ENCODE measurements around the gene UNC5CL.

The UNC5CL gene

GRCh38 chr6:41061196-41061726 is 22.2 kb upstream of the UNC5CL start:
- FAIRE-seq (no peak), DNase-seq (ENCODE audit: insufficient read length) (no peak)
- TF ChIP-seq TAF1 (IDR thresholded peaks at IDR 0.05; ENCODE audit: borderline replicate concordance, low read depth, low read length) = no peak

- DNase-seq (ENCODE audit: insufficient read length) (no peak), FAIRE-seq (no peak)
- no peak for TF ChIP-seq TAF1 (IDR thresholded peaks at IDR 0.05; ENCODE audit: borderline replicate concordance, low read depth, low read length)
- TF ChIP-seq POLR2A (IDR thresholded peaks at IDR 0.05; ENCODE audit: low read depth, low read length) = no peak
- TF ChIP-seq POLR2AphosphoS5 (IDR thresholded peaks at IDR 0.05; ENCODE audit: low read depth, low read length) = no peak
Observed at GRCh38 chr6:41059556-41059955, 20.5 kb upstream of the UNC5CL start.

- no peak for TF ChIP-seq TAF1 (IDR thresholded peaks at IDR 0.05; ENCODE audit: borderline replicate concordance, low read depth, low read length)
- no peak for TF ChIP-seq POLR2AphosphoS5 (IDR thresholded peaks at IDR 0.05; ENCODE audit: low read depth, low read length)
- no peak for TF ChIP-seq POLR2A (IDR thresholded peaks at IDR 0.05; ENCODE audit: low read depth, low read length)
- DNase-seq (ENCODE audit: insufficient read length) (no peak), FAIRE-seq (no peak)
Observed at GRCh38 chr6:41058783-41059181, 19.8 kb upstream of the UNC5CL start.

GRCh38 chr6:41056768-41057490 is 17.9 kb upstream of the UNC5CL start:
- FAIRE-seq = no peak
- no peak for TF ChIP-seq POLR2A (IDR thresholded peaks at IDR 0.05; ENCODE audit: low read depth, low read length)
- no peak for TF ChIP-seq POLR2AphosphoS5 (IDR thresholded peaks at IDR 0.05; ENCODE audit: low read depth, low read length)
- TF ChIP-seq TAF1 (IDR thresholded peaks at IDR 0.05; ENCODE audit: borderline replicate concordance, low read depth, low read length) = no peak
- no peak for DNase-seq (ENCODE audit: insufficient read length)

- no peak for DNase-seq (ENCODE audit: insufficient read length)
- FAIRE-seq = no peak
- no peak for TF ChIP-seq POLR2AphosphoS5 (IDR thresholded peaks at IDR 0.05; ENCODE audit: low read depth, low read length)
- no peak for TF ChIP-seq TAF1 (IDR thresholded peaks at IDR 0.05; ENCODE audit: borderline replicate concordance, low read depth, low read length)
- TF ChIP-seq POLR2A (IDR thresholded peaks at IDR 0.05; ENCODE audit: low read depth, low read length) = no peak
Observed at GRCh38 chr6:41055149-41055548, 16.1 kb upstream of the UNC5CL start.

- FAIRE-seq = no peak
- DNase-seq (ENCODE audit: insufficient read length) = no peak
- no peak for TF ChIP-seq POLR2AphosphoS5 (IDR thresholded peaks at IDR 0.05; ENCODE audit: low read depth, low read length)
- no peak for TF ChIP-seq TAF1 (IDR thresholded peaks at IDR 0.05; ENCODE audit: borderline replicate concordance, low read depth, low read length)
- no peak for TF ChIP-seq POLR2A (IDR thresholded peaks at IDR 0.05; ENCODE audit: low read depth, low read length)
Observed at GRCh38 chr6:41054511-41054910, 15.5 kb upstream of the UNC5CL start.

- no peak for TF ChIP-seq POLR2A (IDR thresholded peaks at IDR 0.05; ENCODE audit: low read depth, low read length)
- no peak for TF ChIP-seq TAF1 (IDR thresholded peaks at IDR 0.05; ENCODE audit: borderline replicate concordance, low read depth, low read length)
- TF ChIP-seq POLR2AphosphoS5 (IDR thresholded peaks at IDR 0.05; ENCODE audit: low read depth, low read length) = no peak
- FAIRE-seq (no peak), DNase-seq (ENCODE audit: insufficient read length) (no peak)
Observed at GRCh38 chr6:41053041-41053440, 14.0 kb upstream of the UNC5CL start, which contains the start of gene APOBEC2. TSS of gene APOBEC2 (plus strand) at chr6:41053202. CDS start at chr6:41053348, 146 bp downstream.

GRCh38 chr6:41051873-41052272 is 12.9 kb upstream of the UNC5CL start:
- FAIRE-seq (no peak), DNase-seq (ENCODE audit: insufficient read length) (no peak)
- TF ChIP-seq POLR2AphosphoS5 (IDR thresholded peaks at IDR 0.05; ENCODE audit: low read depth, low read length) (no peak), TAF1 (IDR thresholded peaks at IDR 0.05; ENCODE audit: borderline replicate concordance, low read depth, low read length) (no peak), POLR2A (IDR thresholded peaks at IDR 0.05; ENCODE audit: low read depth, low read length) (no peak)

- no peak for TF ChIP-seq POLR2A (IDR thresholded peaks at IDR 0.05; ENCODE audit: low read depth, low read length)
- TF ChIP-seq POLR2AphosphoS5 (IDR thresholded peaks at IDR 0.05; ENCODE audit: low read depth, low read length) = no peak
- no peak for TF ChIP-seq TAF1 (IDR thresholded peaks at IDR 0.05; ENCODE audit: borderline replicate concordance, low read depth, low read length)
- no peak for FAIRE-seq
- no peak for DNase-seq (ENCODE audit: insufficient read length)
Observed at GRCh38 chr6:41050536-41050935, 11.5 kb upstream of the UNC5CL start.

GRCh38 chr6:41049955-41050354 is 10.9 kb upstream of the UNC5CL start:
- FAIRE-seq (no peak), DNase-seq (ENCODE audit: insufficient read length) (no peak)
- no peak for TF ChIP-seq POLR2AphosphoS5 (IDR thresholded peaks at IDR 0.05; ENCODE audit: low read depth, low read length)
- no peak for TF ChIP-seq TAF1 (IDR thresholded peaks at IDR 0.05; ENCODE audit: borderline replicate concordance, low read depth, low read length)
- TF ChIP-seq POLR2A (IDR thresholded peaks at IDR 0.05; ENCODE audit: low read depth, low read length) = no peak

- no peak for TF ChIP-seq POLR2A (IDR thresholded peaks at IDR 0.05; ENCODE audit: low read depth, low read length)
- DNase-seq (ENCODE audit: insufficient read length) (no peak), FAIRE-seq (no peak)
Observed at GRCh38 chr6:41049521-41049920, 10.5 kb upstream of the UNC5CL start.
